ENCODE results near the gene PLEKHG7.
"Not testable (repeated sequence)": the region's sequence is repeated elsewhere in the genome, so short reads cannot be mapped to it uniquely, and the experiment has no call there.

Gene PLEKHG7

DNA sequence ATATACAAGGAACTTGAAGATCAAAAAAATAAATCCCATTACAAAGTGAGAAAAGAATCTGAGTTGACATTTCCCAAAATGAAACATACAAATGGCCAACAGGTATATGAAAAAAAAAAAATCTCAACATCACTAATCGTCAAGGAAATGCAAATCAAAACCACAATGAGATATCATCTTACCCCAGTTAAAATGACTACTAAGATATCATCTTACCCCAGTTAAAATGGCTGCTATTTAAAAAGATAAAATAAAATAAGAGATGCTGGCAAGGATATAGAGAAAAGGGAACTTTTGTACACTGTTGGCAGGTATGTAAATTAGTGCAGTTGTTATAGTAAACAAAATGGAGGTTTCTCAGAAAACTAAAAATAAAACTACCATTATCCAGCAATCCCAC is 44.4 kb downstream of the PLEKHG7 start:
- no peak for DNase-seq (ENCODE audit: low read depth)

DNA sequence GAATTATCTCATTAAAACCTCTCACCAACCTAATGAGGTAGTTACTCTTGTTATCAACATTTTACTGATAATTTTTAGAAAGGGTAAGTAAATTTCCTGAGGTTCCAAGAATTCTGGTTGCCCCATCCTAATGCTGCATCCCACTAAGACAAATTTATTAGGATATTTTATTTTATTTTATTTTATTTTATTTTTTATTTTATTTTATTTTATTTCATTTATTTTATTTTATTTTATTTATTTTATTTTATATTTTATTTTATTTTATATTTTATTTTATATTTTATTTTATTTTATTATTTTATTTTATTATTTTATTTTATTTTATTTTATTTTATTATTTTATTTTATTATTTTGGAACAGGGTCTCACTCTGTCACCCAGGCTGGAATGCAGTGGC is 46.9 kb downstream of the PLEKHG7 start:
- not testable (repeated sequence) for DNase-seq (ENCODE audit: low read depth)

DNA sequence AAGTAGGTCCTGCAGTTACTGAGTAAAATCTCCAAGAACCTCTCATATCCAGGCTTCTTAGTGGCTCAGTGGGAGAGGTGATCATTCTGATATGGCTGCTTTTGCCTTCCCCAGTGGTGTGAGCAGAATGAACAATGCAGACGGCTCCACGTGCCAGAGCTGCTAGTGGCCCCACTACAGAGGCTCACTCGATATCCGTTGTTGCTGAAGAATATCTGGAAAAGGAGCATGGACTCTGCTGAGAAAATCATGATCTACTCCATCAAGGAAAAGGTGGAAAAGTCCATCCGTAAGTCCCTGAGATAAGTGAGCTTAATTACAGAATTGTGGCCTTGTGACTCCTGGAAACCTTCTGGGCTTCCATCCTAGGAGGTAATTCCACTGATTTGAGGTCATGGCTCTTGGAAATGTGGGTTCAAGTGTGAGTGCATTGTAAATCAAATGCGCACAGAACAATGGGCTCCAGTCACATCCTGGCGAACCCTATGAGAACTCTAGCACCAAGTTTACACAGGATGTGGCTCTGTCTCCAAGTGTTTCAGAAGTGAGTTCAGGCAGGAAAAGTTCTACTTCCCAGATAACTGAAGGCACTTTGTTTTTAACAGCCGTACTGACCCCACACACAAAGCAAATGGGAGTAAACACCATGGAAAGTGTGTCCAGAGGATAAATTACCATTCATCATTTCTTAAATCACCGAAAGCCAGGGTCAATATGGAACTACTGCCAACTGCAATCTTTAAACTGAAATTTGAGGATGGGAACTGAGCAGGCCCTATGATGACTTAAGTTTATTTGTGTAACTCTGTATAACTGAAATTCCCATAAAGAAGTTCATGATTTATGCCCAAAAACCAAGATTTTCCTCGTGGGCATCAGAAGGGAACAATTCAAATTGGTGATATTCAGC is 51.4 kb downstream of the PLEKHG7 start:
- DNase-seq (ENCODE audit: low read depth) = no peak

DNA sequence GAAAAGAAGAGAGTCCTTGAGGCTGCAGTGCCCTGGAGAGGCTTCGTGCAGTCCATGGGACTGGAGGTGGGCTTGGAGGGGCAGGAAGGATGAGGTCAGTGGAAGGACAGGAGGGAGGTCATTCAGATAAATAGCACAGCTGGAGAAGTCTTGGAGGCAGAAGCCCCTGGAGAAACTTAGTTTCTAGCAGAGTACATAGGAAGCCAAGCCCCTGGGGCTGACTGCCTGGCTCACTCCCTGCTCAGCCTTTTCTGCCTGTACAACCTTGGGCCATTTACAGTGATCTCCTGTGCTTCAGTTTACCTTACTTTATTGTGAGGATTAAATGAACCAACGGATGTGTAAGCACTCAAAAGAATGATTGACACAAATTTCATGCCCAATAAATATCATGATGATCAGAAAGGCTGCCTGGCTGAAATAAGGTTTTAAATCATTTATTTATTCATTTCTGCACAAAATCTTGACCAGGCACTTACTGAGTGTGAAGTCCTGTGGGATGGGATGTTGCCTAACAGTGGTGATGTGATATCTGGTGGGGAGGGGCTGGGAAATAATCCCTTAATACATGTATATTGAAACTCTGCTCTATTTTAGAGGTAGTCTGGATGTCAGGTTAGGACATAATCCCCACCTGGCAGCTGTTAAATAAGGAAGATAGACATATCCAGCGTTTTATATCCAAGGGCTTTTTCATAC is 54.3 kb downstream of the PLEKHG7 start:
- DNase-seq (ENCODE audit: low read depth) = no peak

DNA sequence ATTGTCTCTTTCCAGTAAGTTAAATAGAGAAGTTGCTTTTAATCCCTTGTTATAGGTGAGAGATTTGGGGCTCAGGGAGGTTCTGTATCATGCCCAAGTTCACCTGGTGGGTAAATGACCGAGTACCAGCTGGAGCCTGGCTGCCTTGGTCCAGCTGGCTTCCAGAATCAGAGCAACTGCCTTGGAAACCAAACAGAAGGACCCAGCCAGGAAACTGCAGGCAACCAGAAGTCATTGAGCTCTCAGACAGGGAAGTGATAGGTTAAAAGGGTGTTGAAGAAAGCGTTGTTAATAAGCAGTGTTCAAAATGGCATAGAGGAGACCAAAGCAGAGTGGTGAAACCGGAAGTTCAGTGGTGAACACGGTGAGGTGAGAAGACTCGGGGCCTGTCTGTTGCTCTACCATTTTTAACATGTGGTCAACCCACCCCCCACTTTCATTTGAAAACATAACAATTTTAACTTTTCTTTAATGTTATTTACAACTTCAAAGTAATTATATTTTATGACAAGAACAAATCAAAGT is 54.9 kb downstream of the PLEKHG7 start:
- no peak for DNase-seq (ENCODE audit: low read depth)

DNA sequence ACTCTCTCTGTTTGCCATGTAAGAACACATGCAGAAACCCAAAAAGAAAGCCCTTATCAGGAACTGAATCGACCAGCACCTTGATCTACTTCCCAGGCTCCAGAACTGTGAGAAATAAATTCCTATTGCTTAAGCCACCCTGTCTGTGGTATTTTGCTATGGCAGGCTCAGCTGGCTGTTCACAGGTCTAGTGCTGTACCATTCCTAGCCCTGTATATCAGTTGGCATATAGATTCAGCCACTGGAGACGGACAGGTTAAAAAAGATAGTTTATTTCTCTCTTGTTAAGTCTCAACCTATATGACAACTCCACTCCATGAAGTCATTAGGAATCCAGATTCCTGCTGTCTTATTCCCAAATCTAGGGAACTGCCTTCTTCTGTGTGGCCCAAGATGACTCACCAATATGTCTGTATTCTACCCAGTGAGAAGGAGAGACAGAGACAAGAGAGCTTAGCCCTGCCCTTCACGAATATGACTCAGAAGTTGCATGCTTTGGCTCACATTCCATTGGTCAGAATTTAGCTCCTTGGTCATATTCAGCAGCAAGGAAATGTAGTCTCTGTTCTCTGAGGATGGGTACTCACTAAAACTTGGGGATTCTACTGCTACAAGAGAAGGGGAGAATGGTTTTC is 57.0 kb downstream of the PLEKHG7 start:
- no peak for DNase-seq (ENCODE audit: low read depth)

DNA sequence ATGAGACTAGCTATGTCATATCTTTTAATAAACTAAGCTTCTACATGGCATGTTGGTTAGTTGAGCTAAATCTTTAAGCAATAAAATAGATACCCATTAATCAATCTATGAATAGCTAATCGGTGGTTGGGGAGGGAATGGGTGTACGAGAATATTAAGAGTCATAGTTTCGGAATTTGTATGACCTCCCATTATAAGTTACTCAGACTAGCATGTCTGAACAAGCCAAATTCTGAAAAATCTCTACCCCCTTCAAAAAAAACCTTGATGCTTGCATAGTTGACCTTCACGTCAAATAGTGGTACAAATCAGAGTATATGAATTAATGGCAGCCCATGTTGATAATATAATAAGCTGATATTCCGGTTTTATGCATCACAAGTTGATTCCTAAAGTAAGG is 60.0 kb downstream of the PLEKHG7 start:
- no peak for DNase-seq (ENCODE audit: low read depth)

DNA sequence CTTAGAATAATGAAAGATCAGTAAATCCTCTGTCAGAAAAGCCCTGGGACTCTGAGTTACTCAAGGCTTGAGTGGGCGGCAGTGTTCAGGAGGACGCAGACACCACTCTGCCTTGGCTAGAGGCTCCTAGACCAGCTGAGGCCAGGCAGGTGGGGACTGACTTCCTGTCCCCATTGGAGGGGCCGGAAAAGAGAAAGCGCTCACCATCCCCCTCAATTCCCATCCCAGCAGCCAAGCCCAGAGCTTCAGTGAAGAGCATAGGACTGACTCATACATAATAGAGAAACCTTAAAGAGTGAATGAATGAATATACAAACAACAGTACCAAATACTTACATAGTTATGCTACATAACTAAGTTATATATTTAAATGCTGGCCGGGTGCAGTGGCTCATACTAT is 62.0 kb downstream of the PLEKHG7 start:
- no peak for DNase-seq (ENCODE audit: low read depth)

DNA sequence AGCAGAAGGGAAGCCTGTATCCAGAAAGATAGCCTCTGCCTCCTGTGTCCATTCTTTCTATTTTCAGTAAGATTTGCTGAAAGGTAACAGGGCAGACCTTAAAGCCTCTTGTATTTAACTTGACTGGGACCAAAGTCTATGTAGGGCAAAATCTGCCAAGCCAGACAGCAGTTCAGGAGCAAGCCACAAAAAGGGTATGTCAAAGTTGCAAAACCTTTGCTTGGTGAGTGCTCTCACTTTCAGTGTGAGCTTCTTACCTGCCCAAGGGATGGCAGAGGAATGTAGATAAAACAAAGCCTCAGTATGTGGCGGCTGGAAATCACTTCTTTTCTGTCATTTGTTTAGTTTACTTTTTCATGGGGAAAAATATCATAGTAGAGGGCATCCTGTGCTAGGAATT is 63.1 kb downstream of the PLEKHG7 start:
- DNase-seq (ENCODE audit: low read depth) = no peak

DNA sequence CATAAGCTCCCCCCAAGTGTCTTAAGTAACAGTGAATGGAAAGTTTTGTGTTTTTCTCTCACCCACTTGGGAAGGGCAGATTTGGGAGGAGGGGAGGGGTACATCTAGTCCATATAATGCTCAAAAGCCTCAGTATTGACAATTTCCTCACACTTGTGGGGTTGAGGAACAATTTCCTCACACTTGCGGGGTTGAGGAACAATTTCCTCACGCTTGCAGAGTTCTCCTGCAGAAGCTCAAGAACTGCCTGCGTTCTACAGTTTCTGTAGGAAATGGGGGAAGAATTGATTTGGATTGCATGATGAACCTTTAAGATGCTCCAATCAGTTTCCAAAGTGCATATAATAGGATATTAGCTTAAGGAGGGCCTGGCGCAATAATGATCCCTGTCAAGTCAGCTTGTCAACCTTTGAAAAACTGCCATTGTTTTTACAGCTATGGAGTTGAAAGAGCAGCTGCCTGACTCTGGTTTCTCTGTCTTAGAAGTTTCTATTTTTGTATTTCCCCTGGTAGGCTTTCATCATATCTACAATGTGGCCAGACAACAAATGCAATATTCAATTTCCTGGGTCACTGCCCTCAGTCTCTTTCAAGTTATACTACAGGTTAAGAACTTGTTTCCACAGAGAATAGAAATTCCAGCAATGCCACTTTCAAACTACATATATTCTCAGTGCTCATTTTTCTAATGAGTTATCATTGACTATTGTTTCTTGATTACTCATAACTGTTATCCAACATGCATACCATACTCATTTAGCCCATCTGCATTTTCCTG is 66.5 kb downstream of the PLEKHG7 start:
- no peak for DNase-seq (ENCODE audit: low read depth)

DNA sequence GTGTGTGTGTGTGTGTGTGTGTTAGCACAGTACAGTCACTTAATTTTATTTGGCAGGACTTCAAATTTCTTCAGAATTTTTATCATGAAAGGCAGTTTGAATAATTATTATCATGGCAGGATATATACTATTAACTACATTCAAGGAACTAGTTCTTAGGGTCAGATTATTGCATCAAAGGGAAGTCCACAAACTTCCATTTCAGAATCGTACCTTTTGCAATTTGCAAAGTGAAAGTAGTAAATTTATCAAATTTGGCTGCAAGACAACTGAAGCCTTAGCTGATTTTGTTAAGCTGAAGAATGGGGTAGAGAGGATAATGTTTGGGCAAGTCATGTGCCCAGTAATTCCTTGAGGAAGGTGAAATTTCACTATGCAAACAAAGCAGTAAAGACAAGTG is 68.2 kb downstream of the PLEKHG7 start:
- DNase-seq (ENCODE audit: low read depth) = no peak

DNA sequence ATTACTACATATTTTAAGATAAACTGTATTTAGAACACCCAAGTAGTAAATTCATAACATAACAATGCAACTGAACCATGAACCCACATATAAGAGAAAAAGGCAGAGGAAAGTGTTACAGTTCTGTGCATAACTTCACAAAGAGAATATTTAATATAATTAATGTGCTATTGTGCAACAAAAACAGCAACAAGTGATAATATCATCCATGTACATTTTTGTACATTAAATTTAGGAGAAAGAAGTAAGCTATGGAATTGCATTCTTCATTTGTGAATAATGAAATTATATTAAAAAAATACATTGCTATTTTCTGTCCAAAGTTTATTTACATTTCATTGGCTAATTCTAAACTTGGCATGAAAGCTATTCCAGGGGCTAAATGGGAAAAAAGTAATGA is 72.6 kb downstream of the PLEKHG7 start:
- DNase-seq (ENCODE audit: low read depth) = no peak

DNA sequence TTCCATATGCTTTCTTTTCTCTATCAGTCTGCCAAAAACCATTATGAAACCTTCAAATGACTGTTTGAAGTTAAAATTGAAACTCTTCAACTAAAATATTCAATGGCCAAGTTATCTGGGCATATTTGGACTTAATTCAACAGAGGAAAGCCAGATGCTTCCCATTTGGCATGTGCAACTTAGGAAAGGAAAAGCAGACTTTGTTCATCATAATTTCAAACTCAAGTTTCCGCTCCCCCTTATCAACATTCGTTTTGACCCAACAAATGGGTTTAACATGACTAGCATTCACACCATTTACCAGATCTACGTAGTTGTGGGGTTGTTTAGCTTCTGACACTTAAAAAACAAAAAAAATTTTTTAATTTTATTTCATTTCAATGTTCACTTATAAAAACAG is 75.7 kb downstream of the PLEKHG7 start:
- no peak for DNase-seq (ENCODE audit: low read depth)

DNA sequence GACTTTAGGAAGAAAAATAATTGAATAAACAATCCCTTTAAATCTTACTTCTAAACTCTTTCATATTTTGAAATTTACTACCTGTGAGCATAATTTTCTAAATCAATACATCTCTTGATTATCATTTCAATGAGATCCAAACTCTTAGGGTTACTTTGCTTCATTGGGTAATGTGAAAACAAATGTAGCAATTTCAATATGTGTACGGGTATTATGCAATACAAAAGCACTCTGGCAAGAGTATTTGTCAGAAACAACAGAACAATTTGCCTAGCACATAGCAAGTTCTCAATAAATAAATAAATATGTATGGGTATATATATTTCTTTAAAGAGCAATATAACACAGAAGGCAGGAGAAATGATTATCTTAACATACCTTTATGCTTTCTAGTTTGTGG is 77.1 kb downstream of the PLEKHG7 start:
- DNase-seq (ENCODE audit: low read depth) = no peak

DNA sequence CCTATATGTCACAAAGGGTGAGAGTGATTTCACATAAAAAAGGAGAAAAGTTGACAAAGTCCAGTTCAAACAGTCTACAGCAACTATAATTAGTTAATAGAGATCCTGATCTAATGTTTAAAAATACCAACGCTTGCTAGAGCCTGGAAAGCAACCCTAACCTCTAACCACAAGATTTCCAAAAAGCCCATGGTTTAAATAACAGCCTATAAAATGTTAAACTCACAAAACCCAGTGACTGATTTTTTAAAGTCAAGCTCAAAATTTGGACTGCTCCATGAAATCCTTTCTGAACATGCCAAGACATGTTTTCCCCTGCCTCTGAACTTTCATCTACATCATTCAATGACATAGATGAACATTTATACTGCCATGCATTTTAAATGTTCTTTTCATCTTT is 81.6 kb downstream of the PLEKHG7 start:
- DNase-seq (ENCODE audit: low read depth) = no peak

DNA sequence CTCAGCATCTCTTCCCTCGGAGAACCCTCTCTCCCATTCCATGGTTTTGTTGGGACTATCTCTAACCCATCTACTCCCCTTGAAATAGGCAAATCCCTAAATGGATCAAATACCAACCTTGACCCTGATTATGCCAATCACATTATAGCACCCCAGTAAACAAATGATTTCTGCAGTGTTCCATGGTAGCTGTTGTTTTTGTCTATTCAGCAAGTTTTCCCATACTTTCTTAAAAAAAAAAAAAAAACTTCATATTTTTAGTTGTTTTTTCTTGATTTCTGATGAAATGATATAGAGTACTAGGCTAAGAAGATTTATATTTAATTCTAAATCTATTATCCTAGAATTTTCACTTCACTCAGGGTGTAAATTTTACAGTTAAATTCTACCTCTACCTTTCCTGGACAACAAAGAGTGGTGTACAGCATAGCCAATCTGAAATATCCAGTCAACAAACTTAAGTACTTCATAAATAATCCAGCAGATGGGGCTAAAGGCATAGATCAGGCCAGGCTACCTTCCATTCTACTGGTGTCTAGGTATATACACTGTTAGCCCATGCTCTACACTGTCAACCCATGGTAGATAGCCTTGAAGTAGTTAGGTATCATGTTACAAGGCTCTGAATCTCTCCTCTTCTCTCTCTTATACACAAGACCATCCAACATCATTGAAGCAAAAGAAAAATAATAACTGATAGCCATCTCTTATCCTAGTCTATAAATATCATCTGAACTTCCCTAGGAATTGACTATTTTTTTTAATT is 82.2 kb downstream of the PLEKHG7 start:
- no peak for DNase-seq (ENCODE audit: low read depth)

DNA sequence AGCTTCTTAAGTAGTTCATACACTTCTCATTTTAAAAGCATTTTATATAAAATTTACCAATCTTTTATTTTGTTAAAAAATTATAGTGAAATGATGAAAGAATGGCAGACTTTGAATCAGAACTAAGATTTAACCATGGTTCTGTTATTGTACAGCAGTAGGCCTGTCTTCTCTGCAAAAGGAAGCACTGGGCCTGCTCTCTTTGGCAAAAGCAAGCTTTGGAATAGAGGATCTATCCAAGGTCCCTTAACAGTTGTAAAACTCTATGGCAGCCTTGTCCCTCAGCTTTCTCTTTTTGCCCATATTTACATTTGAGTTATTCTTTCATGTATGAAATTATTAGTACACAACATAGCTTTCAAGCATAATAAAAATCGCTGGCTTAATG is 82.8 kb downstream of the PLEKHG7 start:
- DNase-seq (ENCODE audit: low read depth) = no peak

DNA sequence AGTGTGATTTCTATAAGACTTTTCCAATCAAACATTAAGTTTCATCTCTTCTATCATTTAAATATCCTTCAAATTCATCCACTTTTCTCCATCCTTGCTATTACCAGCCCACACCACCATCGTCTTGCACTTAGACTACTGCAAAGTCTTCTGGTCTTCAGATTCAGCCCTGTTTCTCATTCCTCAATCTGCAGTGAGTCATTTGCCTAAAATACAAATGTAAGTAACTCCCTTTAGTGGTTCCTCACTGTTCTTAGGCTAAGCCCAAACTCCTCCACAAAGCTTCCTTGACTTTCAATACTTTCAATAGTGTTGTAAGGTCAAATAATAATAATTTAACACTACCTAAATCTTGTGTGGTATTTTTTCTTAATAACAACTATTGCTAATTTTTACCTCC is 83.3 kb downstream of the PLEKHG7 start:
- no peak for DNase-seq (ENCODE audit: low read depth)

DNA sequence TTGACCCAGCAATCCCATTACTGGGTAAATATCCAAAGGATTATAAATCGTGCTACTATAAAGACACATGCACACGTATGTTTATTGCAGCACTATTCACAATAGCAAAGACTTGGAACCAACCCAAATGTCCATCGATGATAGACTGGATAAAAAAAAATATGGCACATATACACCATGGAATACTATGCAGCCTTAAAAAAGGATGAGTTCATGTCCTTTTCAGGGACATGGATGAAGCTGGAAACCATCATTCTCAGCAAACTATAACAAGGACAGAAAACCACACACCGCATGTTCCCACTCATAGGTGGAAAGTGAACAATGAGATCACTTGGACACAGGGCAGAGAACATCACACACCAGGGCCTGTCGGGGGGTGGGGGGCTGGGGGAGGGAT is 91.6 kb downstream of the PLEKHG7 start:
- not testable (repeated sequence) for DNase-seq (ENCODE audit: low read depth)

DNA sequence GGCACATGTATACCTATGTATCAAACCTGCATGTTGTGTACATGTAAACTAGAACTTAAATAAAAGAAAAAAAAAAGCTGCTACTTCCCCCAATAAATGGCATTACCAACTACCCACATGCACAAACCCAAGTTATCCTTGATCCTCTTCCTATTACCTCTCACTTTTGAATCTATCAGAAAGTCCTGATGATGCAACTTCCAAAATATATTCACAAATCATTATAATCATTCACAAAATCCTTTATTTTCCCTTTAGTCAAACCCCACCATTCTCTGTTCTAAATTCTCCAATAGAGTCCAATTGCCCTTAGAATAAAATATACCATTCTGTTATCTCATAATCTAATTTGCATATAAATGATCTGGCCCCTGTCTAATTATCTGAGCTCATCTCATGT is 92.0 kb downstream of the PLEKHG7 start:
- DNase-seq (ENCODE audit: low read depth) = no peak

DNA sequence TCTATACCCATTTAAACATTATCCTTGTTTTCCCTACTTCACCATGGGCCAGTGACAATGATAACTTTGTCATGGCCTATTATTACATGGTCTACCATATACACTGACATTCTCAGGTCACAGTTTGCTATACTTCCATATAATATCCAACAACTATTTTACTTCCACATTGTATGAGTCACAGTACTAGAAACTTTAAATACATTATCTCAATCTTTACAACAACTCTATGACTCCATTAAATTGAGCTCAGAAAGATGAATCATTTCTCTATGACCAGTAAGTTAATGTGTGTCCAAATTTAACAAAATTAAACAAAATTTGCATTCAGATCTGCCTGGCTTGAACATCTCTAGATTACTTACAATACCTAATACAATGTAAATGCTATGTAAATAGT is 93.9 kb downstream of the PLEKHG7 start:
- DNase-seq (ENCODE audit: low read depth) = no peak
